ENCODE data around the gene TMEM200A. TPM values are rescaled to one million over a fixed set of nuclear protein-coding genes. Genes with fewer than 3 reads are reported as not detected.

Gene TMEM200A
- total and polyA plus RNA-seq, 2 donors (not counting 3 experiments of a cell fraction or from before 2014, with no cell fraction given): 0.58 to 0.75 TPM

GRCh38 chr6:130389142-130389541, 23.3 kb downstream of the TMEM200A start:
- BruUV-seq (replicated peaks): no TSS peak
- Histone ChIP-seq H3K4me1 (ENCODE audit: control insufficient read depth, extremely low read depth, insufficient read depth, low read length) (no peaks in the 10 kb centered on the region), H3K27me3 (ENCODE audit: control insufficient read depth in 2 of 2, insufficient read depth in 2 of 2, low read length in 2 of 2) (no peaks in the 10 kb centered on the region), H3K79me2 (ENCODE audit: control insufficient read depth, insufficient read depth, low read length) (no peaks in the 10 kb centered on the region), H3K9me3 (replicated peaks; ENCODE audit: control insufficient read depth, insufficient read depth, low read length) (no peaks in the 10 kb centered on the region), H3K27ac (ENCODE audit: insufficient read depth, low read depth, low read length) (no peak overlapping the region), H4K20me1 (replicated peaks; ENCODE audit: control insufficient read depth, extremely low read depth, insufficient read depth, low read length) (no peaks in the 10 kb centered on the region), H3K4me3 (replicated peaks in 1 of 3; ENCODE audit: insufficient read depth in 1 of 3, low read depth in 1 of 3, low read length in 3 of 3) (no peak overlapping the region), H3K9ac (replicated peaks; ENCODE audit: extremely low read depth, insufficient read depth, low read length) (no peak overlapping the region), H3K4me2 (ENCODE audit: insufficient read depth, low read length) (no peak overlapping the region), H3K36me3 (ENCODE audit: control insufficient read depth in 2 of 2, extremely low read depth in 1 of 2, insufficient read depth in 2 of 2, low read length in 2 of 2) (no peaks in the 10 kb centered on the region), H2AFZ (ENCODE audit: low read depth, low read length) (no peak overlapping the region), H3K9me1 (replicated peaks; ENCODE audit: control insufficient read depth, extremely low read depth, insufficient read depth, low read length) (no peaks in the 10 kb centered on the region)
- TF ChIP-seq, protein P1, sequence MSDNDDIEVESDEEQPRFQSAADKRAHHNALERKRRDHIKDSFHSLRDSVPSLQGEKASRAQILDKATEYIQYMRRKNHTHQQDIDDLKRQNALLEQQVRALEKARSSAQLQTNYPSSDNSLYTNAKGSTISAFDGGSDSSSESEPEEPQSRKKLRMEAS (IDR thresholded peaks at IDR 0.05; ENCODE audit: insufficient read depth, insufficient read length): no peak
- no peak for TF ChIP-seq MYC (IDR thresholded peaks at IDR 0.05; ENCODE audit: low read depth, low read length)
- TF ChIP-seq, protein P2, sequence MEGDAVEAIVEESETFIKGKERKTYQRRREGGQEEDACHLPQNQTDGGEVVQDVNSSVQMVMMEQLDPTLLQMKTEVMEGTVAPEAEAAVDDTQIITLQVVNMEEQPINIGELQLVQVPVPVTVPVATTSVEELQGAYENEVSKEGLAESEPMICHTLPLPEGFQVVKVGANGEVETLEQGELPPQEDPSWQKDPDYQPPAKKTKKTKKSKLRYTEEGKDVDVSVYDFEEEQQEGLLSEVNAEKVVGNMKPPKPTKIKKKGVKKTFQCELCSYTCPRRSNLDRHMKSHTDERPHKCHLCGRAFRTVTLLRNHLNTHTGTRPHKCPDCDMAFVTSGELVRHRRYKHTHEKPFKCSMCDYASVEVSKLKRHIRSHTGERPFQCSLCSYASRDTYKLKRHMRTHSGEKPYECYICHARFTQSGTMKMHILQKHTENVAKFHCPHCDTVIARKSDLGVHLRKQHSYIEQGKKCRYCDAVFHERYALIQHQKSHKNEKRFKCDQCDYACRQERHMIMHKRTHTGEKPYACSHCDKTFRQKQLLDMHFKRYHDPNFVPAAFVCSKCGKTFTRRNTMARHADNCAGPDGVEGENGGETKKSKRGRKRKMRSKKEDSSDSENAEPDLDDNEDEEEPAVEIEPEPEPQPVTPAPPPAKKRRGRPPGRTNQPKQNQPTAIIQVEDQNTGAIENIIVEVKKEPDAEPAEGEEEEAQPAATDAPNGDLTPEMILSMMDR (IDR thresholded peaks at IDR 0.05; ENCODE audit: extremely low read depth in 1 of 2, insufficient read depth in 1 of 2, low read depth in 1 of 2, low read length in 2 of 2): no peak
- no peak for TF ChIP-seq POLR2A (IDR thresholded peaks at IDR 0.05; ENCODE audit: low read depth, low read length)
- no peak for TF ChIP-seq EZH2 (IDR thresholded peaks at IDR 0.05; ENCODE audit: borderline replicate concordance, low read depth, low read length, severe bottlenecking)
- no peak for TF ChIP-seq JUN (IDR thresholded peaks at IDR 0.05; ENCODE audit: borderline replicate concordance, insufficient read depth, insufficient read length, low read depth)
- no peak for TF ChIP-seq POLR2AphosphoS5 (IDR thresholded peaks at IDR 0.05; ENCODE audit: insufficient read depth, low read depth, low read length)
- no peak for TF ChIP-seq FOS (IDR thresholded peaks at IDR 0.05; ENCODE audit: borderline replicate concordance, insufficient read depth, low read length)
- no peak for TF ChIP-seq GATA2 (IDR thresholded peaks at IDR 0.05; ENCODE audit: insufficient read depth, insufficient read length, low read depth, low read length)
- intact Hi-C loops (cut with micrococcal nuclease) (no loop called here), dilution Hi-C loops (cut with MboI; ENCODE audit: extremely low pct_ligation_motif_present, low sequenced_read_pairs) (no loop called here)
- FAIRE-seq (no peak), DNase-seq (ENCODE audit: low read depth, low spot score) (no peak)
- CTCF ChIA-PET: no interaction called here
- POLR2A ChIA-PET: no interaction called here

All from endothelial cell of umbilical vein (primary cell).